HG02981 (cell line): ENCODE results near the gene CHCHD4.

Experiments used
- ATAC-seq: cut with Tn5 transposase; IDR thresholded peaks from one replicate; pipeline ENCODE4 v1.9.1; 2021; ENCODE audit warnings: mild to moderate bottlenecking, moderate library complexity; ENCODE audit not compliant: unreplicated experiment

CHCHD4 gene

GRCh38 chr3:14150491-14151230 lies 26.0 kb upstream of the CHCHD4 start:
- no peak for ATAC-seq

- ATAC-seq, result no peak
Observed at GRCh38 chr3:14150078-14150477, 25.4 kb upstream of the CHCHD4 start.

- no peak for ATAC-seq
Observed at GRCh38 chr3:14148041-14148985, 23.6 kb upstream of the CHCHD4 start.

- ATAC-seq, result no peak
Observed at GRCh38 chr3:14147617-14148016, 22.9 kb upstream of the CHCHD4 start.

DNA sequence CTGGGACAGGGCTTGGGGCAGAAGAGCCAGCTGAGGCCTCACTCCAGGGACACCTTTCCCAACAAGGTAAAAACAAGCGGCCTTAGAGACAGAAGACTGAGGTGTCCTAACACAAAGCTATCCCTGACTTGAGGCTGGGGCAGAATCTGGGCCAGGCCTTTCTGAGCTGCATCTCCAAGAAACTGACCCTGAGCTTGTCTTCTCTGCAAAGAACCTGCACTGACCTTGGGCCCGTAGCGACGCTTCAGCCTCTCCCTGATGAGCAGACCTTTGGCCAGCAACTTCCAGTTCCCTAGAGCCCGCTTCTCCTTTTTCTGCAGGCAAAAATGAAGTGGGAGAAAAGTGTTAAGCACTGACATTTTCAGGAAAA lies 22.4 kb upstream of the CHCHD4 start:
- no peak for ATAC-seq

DNA sequence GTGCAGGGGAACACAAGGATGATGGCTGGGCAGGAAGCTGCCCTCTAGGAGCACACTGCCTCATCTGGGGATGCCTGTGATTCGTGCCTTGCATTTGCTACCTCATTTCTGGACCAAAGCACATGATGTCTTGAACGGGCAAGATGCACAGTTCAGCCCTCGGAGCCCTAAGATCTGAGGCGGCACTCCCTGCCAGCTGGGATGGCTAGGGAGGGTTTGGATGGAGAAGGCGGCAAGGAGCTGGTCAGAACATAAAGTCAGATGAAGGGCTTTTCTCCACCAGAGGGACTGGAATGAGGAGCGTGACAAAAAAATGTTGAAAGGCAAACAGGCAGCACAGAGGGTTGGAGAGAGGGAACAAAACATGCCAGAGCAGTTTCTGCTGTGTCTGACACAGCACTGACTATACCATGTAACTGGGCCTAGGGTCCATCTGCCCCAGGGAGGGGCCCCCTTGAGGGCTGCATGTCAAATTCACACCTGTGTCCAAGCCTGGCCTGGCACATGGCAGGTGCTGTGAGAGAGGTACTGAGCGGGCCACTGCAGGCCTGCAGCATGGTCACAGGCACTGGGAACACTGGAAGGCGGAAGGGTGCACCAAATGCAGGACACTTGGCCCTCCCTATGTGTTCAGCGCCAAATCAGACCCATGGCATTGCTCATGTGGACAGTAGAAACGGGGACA lies 21.9 kb upstream of the CHCHD4 start:
- ATAC-seq, result no peak

GRCh38 chr3:14145670-14146380 lies 21.2 kb upstream of the CHCHD4 start:
- no peak for ATAC-seq

DNA sequence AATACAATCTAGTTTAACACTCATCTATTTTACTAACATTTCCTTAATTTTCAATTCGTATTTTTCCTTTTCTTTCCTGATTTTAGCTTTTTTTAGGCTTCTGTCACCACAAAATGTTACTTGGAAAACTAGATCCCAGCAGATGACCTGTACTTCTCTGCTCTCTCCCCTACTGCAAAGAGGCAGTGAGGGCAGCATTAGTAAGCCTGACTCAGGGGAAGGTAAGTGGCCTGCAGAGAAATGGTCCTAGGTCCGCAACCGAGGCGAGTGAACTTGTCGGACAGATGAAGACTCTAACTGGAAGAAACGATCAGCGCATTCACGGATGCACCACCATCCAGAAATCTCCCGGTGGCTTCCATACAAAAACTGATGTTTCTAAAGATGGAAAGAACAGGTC lies 20.6 kb upstream of the CHCHD4 start:
- ATAC-seq, result no peak

GRCh38 chr3:14144423-14145075 lies 19.9 kb upstream of the CHCHD4 start:
- peak; percentile 95 for ATAC-seq

GRCh38 chr3:14143271-14144225 lies 18.9 kb upstream of the CHCHD4 start:
- no peak for ATAC-seq

GRCh38 chr3:14142567-14143270 lies 18.0 kb upstream of the CHCHD4 start:
- ATAC-seq, result no peak

GRCh38 chr3:14141602-14142341 lies 17.1 kb upstream of the CHCHD4 start:
- no peak for ATAC-seq

GRCh38 chr3:14141144-14141543 lies 16.5 kb upstream of the CHCHD4 start:
- ATAC-seq, result no peak

DNA sequence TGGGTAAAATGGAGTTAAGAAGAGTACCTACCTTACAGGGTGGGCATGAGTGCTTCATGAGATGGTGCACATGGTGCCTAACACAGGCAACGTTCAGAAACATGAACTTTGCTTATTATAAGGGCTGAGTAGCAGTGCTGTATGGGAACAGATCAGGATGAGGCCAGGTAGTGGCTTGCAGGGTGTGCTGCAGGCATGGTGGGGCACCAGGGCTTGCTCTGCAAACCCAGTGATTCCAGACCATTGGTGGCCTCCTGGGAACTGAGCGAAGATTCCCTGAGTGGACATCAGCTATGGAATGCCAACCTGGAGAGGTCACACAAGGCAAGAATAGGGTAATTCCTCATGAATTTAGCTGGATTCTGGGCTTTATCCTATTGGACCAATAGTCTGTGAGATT lies 16.0 kb upstream of the CHCHD4 start:
- ATAC-seq, result no peak

- ATAC-seq, result no peak
Observed at GRCh38 chr3:14139771-14140170, 15.1 kb upstream of the CHCHD4 start.

- ATAC-seq, result no peak
Observed at GRCh38 chr3:14138878-14139655, 14.4 kb upstream of the CHCHD4 start.
